ENCODE data around the gene CENPB.

Gene CENPB

GRCh38 chr20:3767427-3768341, 18.9 kb downstream of the CENPB start, which contains the start of gene ADISSP:
ADISSP (minus strand) TSS chr20:3767753; CDS start chr20:3760100, 7,653 bp downstream.
- peak; percentile 96 to 97 (median 97) for DNase-seq (ENCODE audit: low read depth in 3 of 3)

DNA sequence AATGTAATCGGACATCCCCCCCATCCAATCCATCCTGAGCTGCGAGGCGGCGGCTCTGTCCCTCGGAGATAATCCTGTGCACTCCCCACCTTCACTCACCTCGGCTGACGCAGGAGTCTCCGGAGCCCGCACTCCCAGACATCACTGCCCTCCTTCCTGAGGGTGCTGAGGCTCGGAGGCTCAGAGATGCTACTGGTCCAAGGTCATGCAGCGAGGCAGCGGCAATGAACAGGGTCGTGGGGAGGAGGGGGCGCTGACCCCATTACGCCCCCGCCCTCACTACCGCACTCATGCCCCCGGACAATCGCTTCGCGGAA, 19.5 kb downstream of the CENPB start:
- no peak for DNase-seq (ENCODE audit: low read depth in 3 of 3)

GRCh38 chr20:3766422-3767109, 20.0 kb downstream of the CENPB start:
- no peak for DNase-seq (ENCODE audit: low read depth in 3 of 3)

- no peak for DNase-seq (ENCODE audit: low read depth in 3 of 3)
Observed at GRCh38 chr20:3765171-3765882, 21.2 kb downstream of the CENPB start.

DNA sequence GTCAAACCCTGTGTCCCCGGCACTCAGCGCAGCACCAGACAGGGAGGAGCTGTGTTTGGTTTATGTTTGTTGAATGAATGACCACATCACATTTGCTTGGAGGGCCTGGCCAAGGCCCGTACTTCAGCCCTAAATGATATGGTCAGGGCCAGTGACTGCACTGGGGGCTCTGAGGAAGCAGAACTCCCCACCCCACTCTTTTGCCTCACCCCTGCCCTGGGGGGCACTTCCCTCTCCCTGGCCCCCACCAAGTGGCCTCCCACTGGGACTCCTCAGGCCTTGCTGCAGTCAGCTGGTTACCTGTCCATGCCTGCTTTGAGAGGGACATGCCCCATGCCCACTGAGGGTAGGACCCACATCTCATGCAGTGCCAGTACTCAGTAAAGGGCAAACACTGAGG, 21.9 kb downstream of the CENPB start:
- no peak for DNase-seq (ENCODE audit: low read depth in 3 of 3)

DNA sequence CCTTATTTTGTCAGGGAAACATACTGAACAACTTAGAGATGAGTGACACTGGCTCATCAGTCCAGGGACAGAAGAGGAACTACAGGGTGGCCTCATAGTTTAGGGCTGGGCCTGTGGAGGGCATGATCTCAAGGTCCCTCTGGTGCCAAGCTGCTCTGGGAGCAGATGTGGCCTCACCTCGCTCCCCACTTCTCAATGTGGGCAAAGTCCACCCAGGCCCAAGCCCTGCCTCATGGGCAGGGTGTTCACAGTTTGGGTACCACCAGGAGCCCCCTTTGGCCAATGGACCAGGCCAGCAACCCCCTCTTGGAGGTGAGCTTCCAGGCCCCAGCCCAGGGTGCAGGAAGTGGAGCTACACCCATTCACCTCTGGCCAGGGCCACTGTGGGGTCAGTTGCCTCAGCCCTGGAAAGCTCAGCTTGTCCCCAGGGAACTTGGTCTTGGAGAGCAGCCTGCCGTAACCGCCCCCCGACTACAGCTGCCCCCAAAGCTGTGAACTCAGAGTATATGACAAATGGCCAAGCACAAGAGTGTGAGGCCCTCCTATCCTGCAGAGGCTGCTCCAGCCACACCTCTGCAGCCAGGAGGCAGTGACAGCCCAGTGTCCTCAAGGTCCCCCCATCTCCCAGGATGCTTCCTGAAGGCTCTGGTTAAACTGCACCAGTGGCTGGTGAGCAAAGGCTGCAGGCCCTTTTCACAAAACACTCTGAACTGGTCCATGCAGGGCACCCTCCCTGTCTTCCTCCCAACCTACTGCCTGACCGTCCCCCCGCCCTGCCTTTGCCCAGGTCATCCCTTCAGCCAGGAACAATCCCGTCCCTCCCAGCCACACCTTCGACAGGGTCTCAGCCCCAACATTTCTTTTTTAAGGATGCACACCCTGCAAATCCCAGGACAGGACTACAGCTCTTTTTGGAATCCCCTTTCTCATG, 22.6 kb downstream of the CENPB start:
- no peak for DNase-seq (ENCODE audit: low read depth in 3 of 3)

- no peak for DNase-seq (ENCODE audit: low read depth in 3 of 3)
Observed at GRCh38 chr20:3760655-3761348, 25.7 kb downstream of the CENPB start.

DNA sequence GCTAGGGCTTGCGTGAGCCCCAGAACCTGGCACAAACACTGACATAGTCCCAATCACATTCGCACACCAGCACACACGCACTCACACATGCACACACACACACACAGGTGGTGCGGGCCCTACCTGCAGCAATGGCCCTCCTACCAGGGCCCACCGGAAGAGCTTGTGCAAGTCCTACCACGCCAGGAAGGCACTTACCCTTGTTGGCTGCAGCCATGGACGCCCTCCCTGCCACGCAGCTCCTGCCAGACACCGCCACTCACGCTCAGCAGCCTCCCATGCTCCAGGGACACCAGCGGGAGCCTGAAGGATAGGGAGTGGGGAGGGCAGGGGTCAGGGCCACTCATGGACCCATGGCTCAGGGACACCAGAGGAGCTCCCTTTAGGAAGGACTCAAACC, 26.7 kb downstream of the CENPB start:
- DNase-seq (ENCODE audit: low read depth in 3 of 3) = no peak

- no peak for DNase-seq (ENCODE audit: low read depth in 3 of 3)
Observed at GRCh38 chr20:3759316-3759823, 27.2 kb downstream of the CENPB start.

- no peak for DNase-seq (ENCODE audit: low read depth in 3 of 3)
Observed at GRCh38 chr20:3758566-3758965, 28.0 kb downstream of the CENPB start.

GRCh38 chr20:3757268-3757667, 29.3 kb downstream of the CENPB start:
- DNase-seq (ENCODE audit: low read depth in 3 of 3) = no peak

DNA sequence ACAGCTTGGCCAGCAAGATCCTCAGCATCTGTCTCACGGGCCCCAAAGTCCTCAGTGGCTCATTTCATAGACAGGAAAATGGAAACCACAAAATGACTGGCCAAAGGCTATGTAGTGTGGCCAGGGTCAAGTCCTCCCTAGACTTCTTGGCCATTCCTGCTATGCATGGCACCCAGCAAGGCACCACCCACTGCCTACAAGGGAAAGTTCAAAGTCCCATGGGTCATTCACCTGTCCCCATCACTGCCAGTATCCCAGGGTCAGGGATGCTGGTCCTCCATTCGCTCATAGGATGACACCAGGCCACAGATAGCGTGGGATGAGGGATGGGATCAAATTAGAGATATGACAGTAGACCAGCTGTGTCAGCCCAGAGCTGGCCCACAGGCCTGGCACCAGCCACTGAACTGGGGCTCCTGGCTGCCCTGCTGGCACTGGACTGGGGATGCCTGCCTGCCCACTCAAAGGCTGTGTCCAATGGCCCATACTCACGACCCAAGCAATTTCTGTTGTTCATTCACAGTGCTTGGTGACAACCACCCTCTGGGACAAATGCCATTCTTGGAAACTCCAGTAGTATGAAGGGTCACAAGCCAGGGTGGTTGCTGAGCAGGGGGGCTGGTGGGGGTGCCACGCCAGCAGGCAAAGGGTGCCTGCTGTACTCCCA, 30.6 kb downstream of the CENPB start:
- DNase-seq (ENCODE audit: low read depth in 3 of 3) = no peak

DNA sequence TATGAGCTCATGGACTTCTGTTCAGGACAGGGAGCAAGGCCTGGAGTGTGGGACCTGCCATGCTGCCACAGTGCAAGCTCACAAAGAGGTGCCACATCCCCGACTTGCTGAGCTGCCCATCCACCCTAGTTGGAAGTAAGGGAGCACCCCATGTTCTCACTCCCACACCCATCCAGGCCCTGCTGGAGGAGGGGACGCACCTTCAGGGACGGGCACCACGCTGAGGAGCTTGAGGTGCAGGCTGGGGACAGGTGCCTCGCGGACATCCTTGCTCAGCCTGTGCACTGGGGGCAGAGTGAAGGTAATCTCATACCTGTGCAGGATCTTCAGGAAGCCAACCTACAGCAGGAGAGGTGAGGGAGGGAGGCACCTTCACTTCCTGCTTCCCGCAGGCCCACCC, 31.3 kb downstream of the CENPB start:
- no peak for DNase-seq (ENCODE audit: low read depth in 3 of 3)

- no peak for DNase-seq (ENCODE audit: low read depth in 3 of 3)
Observed at GRCh38 chr20:3754276-3754630, 32.3 kb downstream of the CENPB start.

- no peak for DNase-seq (ENCODE audit: low read depth in 3 of 3)
Observed at GRCh38 chr20:3753501-3754275, 32.9 kb downstream of the CENPB start.

DNA sequence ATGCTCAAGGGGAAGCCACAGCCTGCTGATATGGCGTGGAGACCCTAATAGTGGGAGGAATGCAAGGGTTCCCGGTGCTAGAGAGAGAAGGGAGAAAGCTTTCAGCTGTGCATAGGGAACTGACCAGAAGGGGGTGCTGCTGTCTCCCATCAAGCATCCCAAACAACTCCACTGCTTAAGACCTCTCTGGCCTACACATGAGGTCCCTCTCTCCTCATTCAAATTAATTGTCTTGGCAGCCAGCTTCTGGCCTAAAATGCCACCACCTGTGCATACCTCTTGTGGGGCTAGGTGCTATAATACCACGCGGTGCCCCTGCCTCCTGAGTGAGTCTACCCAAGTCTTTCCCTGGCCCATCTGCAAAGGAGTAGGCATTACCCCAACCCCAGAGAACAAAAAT, 33.4 kb downstream of the CENPB start:
- DNase-seq (ENCODE audit: low read depth in 3 of 3) = peak in 2 of 3 donors; percentile 37 to 48

DNA sequence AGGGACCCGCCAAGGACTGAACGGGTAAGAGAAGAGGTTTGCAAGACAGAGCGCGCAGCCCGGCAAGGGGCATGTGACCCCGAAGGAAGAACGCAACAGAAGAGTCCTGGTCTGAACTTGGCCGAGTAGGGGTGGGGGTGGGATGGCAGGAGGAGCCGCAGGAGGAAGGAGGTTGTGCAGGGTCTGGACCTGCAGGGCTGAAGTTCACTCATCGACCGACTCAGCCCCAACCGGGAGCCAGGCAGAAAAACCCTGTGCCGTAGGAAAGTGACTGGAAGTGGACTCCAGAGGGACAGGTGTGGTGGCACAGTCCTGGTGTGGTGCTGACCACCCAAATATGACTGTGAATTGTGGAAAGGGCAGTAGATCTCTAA, 34.2 kb downstream of the CENPB start:
- DNase-seq (ENCODE audit: low read depth in 3 of 3) = no peak

GRCh38 chr20:3751675-3752385, 34.7 kb downstream of the CENPB start:
- DNase-seq (ENCODE audit: low read depth in 3 of 3) = peak in 2 of 3 donors; percentile 23 to 41

DNA sequence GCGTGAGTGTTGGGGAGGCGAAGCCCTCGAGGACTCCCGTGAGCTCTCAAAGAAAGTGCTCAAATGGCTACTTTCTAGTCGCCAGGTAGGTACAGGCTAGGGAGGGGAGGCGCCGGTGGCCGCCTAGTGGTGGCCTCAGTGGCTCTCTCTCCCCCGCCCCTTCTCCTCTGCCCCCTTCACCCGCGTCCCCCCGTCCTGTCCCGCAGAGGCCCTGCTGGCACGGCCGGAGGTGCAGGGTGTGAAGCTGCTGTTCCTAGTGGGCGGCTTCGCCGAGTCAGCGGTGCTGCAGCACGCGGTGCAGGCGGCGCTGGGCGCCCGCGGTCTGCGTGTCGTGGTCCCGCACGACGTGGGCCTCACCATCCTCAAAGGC, 35.2 kb downstream of the CENPB start:
- DNase-seq (ENCODE audit: low read depth in 3 of 3) = no peak
